ENCODE results near the gene RAB20. TPM values are rescaled to one million over a fixed set of nuclear protein-coding genes. Genes with fewer than 3 reads are reported as not detected.

The RAB20 gene
- total RNA-seq, 1 experiment from 2014 or later: 10.6 TPM

DNA sequence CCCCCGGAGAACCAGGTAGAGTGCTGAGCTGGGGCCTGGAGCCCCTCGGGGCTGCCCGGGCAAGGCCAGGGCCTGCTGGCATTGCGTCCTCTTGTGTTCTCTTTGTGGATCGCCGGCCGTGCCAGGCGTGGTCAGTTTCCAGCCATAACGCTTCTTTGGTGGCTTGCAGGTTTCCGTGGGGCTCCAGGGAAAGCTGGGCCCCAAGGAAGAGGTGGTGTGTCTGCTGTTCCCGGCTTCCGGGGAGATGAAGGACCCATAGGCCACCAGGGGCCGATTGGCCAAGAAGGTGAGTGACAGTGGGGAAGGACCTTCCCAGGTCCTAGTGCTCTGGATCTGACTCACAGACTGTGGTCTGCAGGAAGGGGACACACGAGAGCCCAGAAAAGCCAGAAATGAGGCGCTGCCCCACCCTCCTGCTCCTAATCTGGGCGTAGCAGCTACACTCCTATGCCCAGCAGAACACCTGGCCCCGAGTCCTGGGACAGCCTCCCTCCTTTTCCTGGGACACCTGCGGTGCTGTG is 57.5 kb downstream of the RAB20 start:
- Histone ChIP-seq H3K79me2 (ENCODE audit: insufficient read depth, low read length) (no peaks in the 10 kb centered on the region), H3K4me1 (ENCODE audit: control insufficient read depth in 1 of 2, insufficient read depth in 2 of 2, low read length in 2 of 2) (peaks cover 11 to 29% of the 10 kb centered on the region in 2 experiments), H3K9me2 (ENCODE audit: insufficient read depth) (no peaks in the 10 kb centered on the region), H3K36me3 (ENCODE audit: control insufficient read depth in 1 of 2, insufficient read depth in 2 of 2, low read length in 2 of 2) (no peaks in the 10 kb centered on the region), H4K20me1 (ENCODE audit: insufficient read depth) (no peaks in the 10 kb centered on the region), H3K27ac (ENCODE audit: low read depth, low read length) (no peak overlapping the region), H3K9me3 (ENCODE audit: control insufficient read depth in 1 of 2, insufficient read depth in 1 of 2, low read depth in 1 of 2, low read length in 2 of 2) (no peaks in the 10 kb centered on the region), H3K4me3 (replicated peaks in 1 of 2; ENCODE audit: low read depth in 1 of 2, low read length in 2 of 2) (no peak overlapping the region), H3K9ac (ENCODE audit: low read length) (no peak overlapping the region), H2AFZ (ENCODE audit: low read depth, low read length, poor library complexity, severe bottlenecking) (no peak overlapping the region), H3K4me2 (ENCODE audit: low read length) (no peak overlapping the region), H3K27me3 (ENCODE audit: insufficient read depth, low read length) (no peaks in the 10 kb centered on the region)
- intact Hi-C loops (cut with micrococcal nuclease): no loop called here
- POLR2A ChIA-PET: no interaction called here
- RAD21 ChIA-PET (ENCODE audit: low non-redundant PET in 1 of 2, low total read pairs in 2 of 2, uncharacterized antibody in 2 of 2, unreplicated experiment in 2 of 2): no interaction called here
- ATAC-seq: no peak
- TF ChIP-seq FOSL1 (IDR thresholded peaks at IDR 0.05; ENCODE audit: low read depth) (no peak), POLR2A (IDR thresholded peaks at IDR 0.05; ENCODE audit: borderline replicate concordance, extremely low read depth, insufficient read depth, insufficient read length) (no peak), YY1 (IDR thresholded peaks at IDR 0.05; ENCODE audit: extremely low read depth, insufficient replicate concordance, low read depth, low read length) (no peak), POLR2AphosphoS5 (IDR thresholded peaks at IDR 0.05; ENCODE audit: low read depth, low read length) (no peak), RAD21 (IDR thresholded peaks at IDR 0.05; ENCODE audit: low read depth) (no peak), SP1 (IDR thresholded peaks at IDR 0.05; ENCODE audit: low read depth) (no peak), JUND (IDR thresholded peaks at IDR 0.05) (no peak), CEBPB (IDR thresholded peaks at IDR 0.05; ENCODE audit: low read depth) (no peak), TCF7L2 (IDR thresholded peaks at IDR 0.05; ENCODE audit: borderline replicate concordance, extremely low read depth, insufficient read depth, insufficient read length) (no peak), ELF1 (IDR thresholded peaks at IDR 0.05; ENCODE audit: borderline replicate concordance, low read depth) (no peak), ZFX (IDR thresholded peaks at IDR 0.05) (no peak), CBX3 (IDR thresholded peaks at IDR 0.05; ENCODE audit: low read depth) (no peak), SIN3A (IDR thresholded peaks at IDR 0.05; ENCODE audit: low read depth) (no peak), EZH2 (IDR thresholded peaks at IDR 0.05) (no peak)
- TF ChIP-seq, protein P1, sequence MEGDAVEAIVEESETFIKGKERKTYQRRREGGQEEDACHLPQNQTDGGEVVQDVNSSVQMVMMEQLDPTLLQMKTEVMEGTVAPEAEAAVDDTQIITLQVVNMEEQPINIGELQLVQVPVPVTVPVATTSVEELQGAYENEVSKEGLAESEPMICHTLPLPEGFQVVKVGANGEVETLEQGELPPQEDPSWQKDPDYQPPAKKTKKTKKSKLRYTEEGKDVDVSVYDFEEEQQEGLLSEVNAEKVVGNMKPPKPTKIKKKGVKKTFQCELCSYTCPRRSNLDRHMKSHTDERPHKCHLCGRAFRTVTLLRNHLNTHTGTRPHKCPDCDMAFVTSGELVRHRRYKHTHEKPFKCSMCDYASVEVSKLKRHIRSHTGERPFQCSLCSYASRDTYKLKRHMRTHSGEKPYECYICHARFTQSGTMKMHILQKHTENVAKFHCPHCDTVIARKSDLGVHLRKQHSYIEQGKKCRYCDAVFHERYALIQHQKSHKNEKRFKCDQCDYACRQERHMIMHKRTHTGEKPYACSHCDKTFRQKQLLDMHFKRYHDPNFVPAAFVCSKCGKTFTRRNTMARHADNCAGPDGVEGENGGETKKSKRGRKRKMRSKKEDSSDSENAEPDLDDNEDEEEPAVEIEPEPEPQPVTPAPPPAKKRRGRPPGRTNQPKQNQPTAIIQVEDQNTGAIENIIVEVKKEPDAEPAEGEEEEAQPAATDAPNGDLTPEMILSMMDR (IDR thresholded peaks at IDR 0.05 in 2 of 3, conservative IDR thresholded peaks at IDR 0.05 in 1 of 3; ENCODE audit: borderline replicate concordance in 1 of 3, insufficient read depth in 1 of 3, low read depth in 2 of 3, low read length in 2 of 3): no peak
- TF ChIP-seq, protein P2, sequence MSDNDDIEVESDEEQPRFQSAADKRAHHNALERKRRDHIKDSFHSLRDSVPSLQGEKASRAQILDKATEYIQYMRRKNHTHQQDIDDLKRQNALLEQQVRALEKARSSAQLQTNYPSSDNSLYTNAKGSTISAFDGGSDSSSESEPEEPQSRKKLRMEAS (IDR thresholded peaks at IDR 0.05): no peak
- CTCF ChIA-PET: no interaction called here
- DNase-seq (ENCODE audit: low read depth, low spot score): no peak
- BruUV-seq (replicated peaks): no TSS peak

All from HCT116 (cell line).